AG08395 (cell line): ENCODE data around the gene HMX2.
"Not testable (repeated sequence)": the region's sequence is repeated elsewhere in the genome, so short reads cannot be mapped to it uniquely, and the experiment has no call there.

Source experiments
- DNase-seq: peaks from one replicate; pipeline ENCODE4 v3.0.0; 2012; ENCODE audit warnings: mixed read lengths, low spot score

HMX2 gene

GRCh38 chr10:123151737-123152135 is 3.8 kb downstream of the HMX2 start:
- no peak for DNase-seq

GRCh38 chr10:123153486-123154091 is 5.7 kb downstream of the HMX2 start:
- no peak for DNase-seq

GRCh38 chr10:123154092-123154710 is 6.3 kb downstream of the HMX2 start, which contains the start of gene BUB3:
TSS of gene BUB3 (plus strand) at chr10:123154402. CDS start at chr10:123154918, 516 bp downstream.
- peak; percentile 100 for DNase-seq

- peak; percentile 68 for DNase-seq
Observed at GRCh38 chr10:123154711-123155505, 7.0 kb downstream of the HMX2 start.

GRCh38 chr10:123156078-123156477 is 8.1 kb downstream of the HMX2 start:
- no peak for DNase-seq

GRCh38 chr10:123157210-123157609 is 9.3 kb downstream of the HMX2 start:
- no peak for DNase-seq

GRCh38 chr10:123158682-123159081 is 10.7 kb downstream of the HMX2 start:
- no peak for DNase-seq

- DNase-seq = no peak
Observed at GRCh38 chr10:123160311-123160980, 12.5 kb downstream of the HMX2 start.

- no peak for DNase-seq
Observed at GRCh38 chr10:123164319-123164718, 16.4 kb downstream of the HMX2 start.

- no peak for DNase-seq
Observed at GRCh38 chr10:123165445-123166072, 17.6 kb downstream of the HMX2 start.

- no peak for DNase-seq
Observed at GRCh38 chr10:123166618-123167017, 18.7 kb downstream of the HMX2 start.

GRCh38 chr10:123170961-123171360 is 23.0 kb downstream of the HMX2 start:
- no peak for DNase-seq

GRCh38 chr10:123171616-123172015 is 23.7 kb downstream of the HMX2 start:
- not testable (repeated sequence) for DNase-seq

- no peak for DNase-seq
Observed at GRCh38 chr10:123175389-123176387, 27.8 kb downstream of the HMX2 start.

GRCh38 chr10:123178390-123178789 is 30.5 kb downstream of the HMX2 start:
- DNase-seq = not testable (repeated sequence)

GRCh38 chr10:123180101-123181090 is 32.5 kb downstream of the HMX2 start:
- DNase-seq = no peak

- DNase-seq = no peak
Observed at GRCh38 chr10:123183724-123184123, 35.8 kb downstream of the HMX2 start.

- no peak for DNase-seq
Observed at GRCh38 chr10:123187781-123188180, 39.8 kb downstream of the HMX2 start.

- no peak for DNase-seq
Observed at GRCh38 chr10:123191886-123192285, 44.0 kb downstream of the HMX2 start.
